Liver (tissue), 3 donors: Measurements from ENCODE around the gene DNTTIP2.

Source experiments
- ATF3 ChIP-seq: IDR thresholded peaks from 2 replicates; pipeline ENCODE4 v1.6.1; 2016; ENCODE audit warnings: antibody characterized with exemption
- CTCF ChIP-seq: fragments of 150-350 bp; IDR thresholded peaks from 2 replicates; pipeline ENCODE4 v1.5.1; 2017; ENCODE audit warnings: improper control_type of control experiment, low read depth, low read length; ENCODE audit not compliant: missing input control
- FOXA2 ChIP-seq: IDR thresholded peaks from 2 replicates; pipeline ENCODE4 v1.6.1; 2016; ENCODE audit warnings: antibody characterized with exemption
- GABPA ChIP-seq, 2 donors: IDR thresholded peaks in 1 of 2; conservative IDR thresholded peaks in 1 of 2; 2 replicates each; pipeline ENCODE4 v1.6.1; 2016; ENCODE audit warnings: antibody characterized with exemption in 2 of 2, mild to moderate bottlenecking in 1 of 2, moderate library complexity in 1 of 2
- HNF4A ChIP-seq, 2 donors: conservative IDR thresholded peaks; 2 replicates each; pipeline ENCODE4 v1.6.1; 2016; ENCODE audit warnings: antibody characterized with exemption in 2 of 2, mild to moderate bottlenecking in 2 of 2
- JUND ChIP-seq, 2 donors: IDR thresholded peaks; 2 replicates each; pipeline ENCODE4 v1.6.1; 2016; ENCODE audit warnings: antibody characterized with exemption in 2 of 2
- RAD21 ChIP-seq, 2 donors: IDR thresholded peaks; 2 replicates each; pipeline ENCODE4 v1.6.1; 2016; ENCODE audit warnings: antibody characterized with exemption in 2 of 2, mild to moderate bottlenecking in 2 of 2
- REST ChIP-seq: IDR thresholded peaks from 2 replicates; pipeline ENCODE4 v1.6.1; 2016; ENCODE audit warnings: antibody characterized with exemption, mild to moderate bottlenecking
- RXRA ChIP-seq, 2 donors: IDR thresholded peaks; 2 replicates each; pipeline ENCODE4 v1.6.1; 2017 to 2018; ENCODE audit warnings: antibody characterized with exemption in 2 of 2, mild to moderate bottlenecking in 1 of 2
- SP1 ChIP-seq: IDR thresholded peaks from 2 replicates; pipeline ENCODE4 v1.6.1; 2018; ENCODE audit warnings: antibody characterized with exemption, mild to moderate bottlenecking
- YY1 ChIP-seq: IDR thresholded peaks from 2 replicates; pipeline ENCODE4 v1.6.1; 2016; ENCODE audit warnings: antibody characterized with exemption, mild to moderate bottlenecking
- TF ChIP-seq, protein P1 (sequence below): IDR thresholded peaks from 2 replicates; pipeline ENCODE4 v1.6.1; 2016; ENCODE audit warnings: antibody characterized with exemption
- donor health status: healthy.
- donor health status: healthy.

DNA sequence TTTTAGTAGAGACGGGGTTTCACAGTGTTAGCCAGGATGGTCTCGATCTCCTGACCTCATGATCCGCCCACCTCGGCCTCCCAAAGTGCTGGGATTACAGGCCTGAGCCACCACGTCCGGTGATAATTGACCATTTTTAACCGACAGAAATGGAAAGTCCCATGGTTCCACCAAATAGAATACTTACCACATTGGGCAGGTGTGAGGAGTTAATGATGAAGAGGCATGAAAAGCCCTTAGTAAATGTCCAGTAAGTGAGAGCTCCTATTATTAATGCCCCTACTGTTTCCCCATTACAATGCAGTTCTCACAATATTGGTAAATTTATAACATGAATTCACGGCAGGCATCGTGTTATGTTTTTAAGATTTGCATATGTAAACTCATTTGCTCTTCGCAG lies 38.3 kb upstream of the DNTTIP2 start:
- TF ChIP-seq RXRA (IDR thresholded peaks at IDR 0.05) (no peak), CTCF (no peak), REST (no peak), JUND (IDR thresholded peaks at IDR 0.05) (no peak), YY1 (no peak), SP1 (no peak), RAD21 (IDR thresholded peaks at IDR 0.05) (no peak), GABPA (IDR thresholded peaks at IDR 0.05 in 1 of 2, conservative IDR thresholded peaks at IDR 0.05 in 1 of 2) (no peak), FOXA2 (no peak), HNF4A (conservative IDR thresholded peaks at IDR 0.05) (no peak), ATF3 (no peak)
- TF ChIP-seq, protein P1, sequence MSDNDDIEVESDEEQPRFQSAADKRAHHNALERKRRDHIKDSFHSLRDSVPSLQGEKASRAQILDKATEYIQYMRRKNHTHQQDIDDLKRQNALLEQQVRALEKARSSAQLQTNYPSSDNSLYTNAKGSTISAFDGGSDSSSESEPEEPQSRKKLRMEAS = no peak
